HG02798 (cell line): ENCODE results near the gene SKOR1.

Source experiments
- ATAC-seq: cut with Tn5 transposase; IDR thresholded peaks from one replicate; pipeline ENCODE4 v1.9.1; 2021; ENCODE audit warnings: mild to moderate bottlenecking; ENCODE audit not compliant: unreplicated experiment, poor library complexity

SKOR1 gene

GRCh38 chr15:67843571-67844387, 18.5 kb downstream of the SKOR1 start:
- no peak for ATAC-seq

DNA sequence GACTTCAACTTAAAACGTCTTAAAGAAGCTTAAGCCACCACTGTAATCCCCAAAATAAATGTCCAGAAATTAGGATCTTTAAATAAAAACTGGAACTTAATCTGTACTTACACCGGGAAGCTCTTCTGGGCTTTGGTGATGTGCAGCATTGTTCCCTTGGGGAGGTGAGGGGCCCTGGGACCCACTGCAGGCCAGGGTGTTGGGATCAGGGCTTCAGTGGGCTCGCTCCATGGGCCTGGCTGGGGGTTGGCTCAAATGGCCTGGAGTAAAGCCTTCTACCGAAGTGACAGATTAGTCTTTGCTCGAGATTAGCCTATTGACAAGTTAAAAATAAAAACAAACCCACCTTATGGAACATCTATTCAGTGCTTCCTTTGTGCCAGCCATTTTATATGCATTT, 20.7 kb downstream of the SKOR1 start:
- no peak for ATAC-seq

- ATAC-seq = no peak
Observed at GRCh38 chr15:67849538-67849937, 24.2 kb downstream of the SKOR1 start.

- no peak for ATAC-seq
Observed at GRCh38 chr15:67850336-67850735, 25.0 kb downstream of the SKOR1 start.

DNA sequence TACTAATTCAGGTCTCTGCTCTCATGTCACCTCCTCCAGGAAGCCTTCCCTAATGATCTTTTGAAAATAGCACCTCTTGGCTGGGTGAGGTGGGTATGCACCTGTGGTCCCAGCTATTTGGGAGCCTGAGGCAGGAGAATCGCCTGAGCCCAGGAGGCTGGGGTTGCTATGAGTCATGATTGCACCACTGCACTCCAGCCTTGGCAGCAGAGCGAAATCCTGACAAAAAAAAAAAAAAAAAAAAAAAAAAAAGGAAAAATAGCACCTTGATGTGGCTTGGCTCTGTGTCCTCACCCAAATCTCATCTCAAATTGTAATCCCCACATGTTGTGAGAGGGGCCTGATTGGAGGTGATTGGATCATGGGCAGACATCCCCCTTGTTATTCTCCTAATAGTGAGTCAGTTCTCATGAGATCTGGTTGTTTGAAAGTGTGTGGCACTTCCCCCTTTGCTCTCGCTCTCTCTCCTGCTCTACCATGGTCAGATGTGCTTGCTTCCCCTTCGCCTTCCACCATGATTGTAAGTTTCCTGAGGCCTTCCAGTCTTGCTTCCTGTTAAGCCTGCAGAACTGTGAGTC, 25.8 kb downstream of the SKOR1 start:
- ATAC-seq = no peak

- no peak for ATAC-seq
Observed at GRCh38 chr15:67852418-67852817, 27.1 kb downstream of the SKOR1 start.

- ATAC-seq = no peak
Observed at GRCh38 chr15:67853454-67853853, 28.1 kb downstream of the SKOR1 start.

- ATAC-seq = no peak
Observed at GRCh38 chr15:67854358-67854757, 29.0 kb downstream of the SKOR1 start.

- ATAC-seq = no peak
Observed at GRCh38 chr15:67855842-67856241, 30.5 kb downstream of the SKOR1 start.

DNA sequence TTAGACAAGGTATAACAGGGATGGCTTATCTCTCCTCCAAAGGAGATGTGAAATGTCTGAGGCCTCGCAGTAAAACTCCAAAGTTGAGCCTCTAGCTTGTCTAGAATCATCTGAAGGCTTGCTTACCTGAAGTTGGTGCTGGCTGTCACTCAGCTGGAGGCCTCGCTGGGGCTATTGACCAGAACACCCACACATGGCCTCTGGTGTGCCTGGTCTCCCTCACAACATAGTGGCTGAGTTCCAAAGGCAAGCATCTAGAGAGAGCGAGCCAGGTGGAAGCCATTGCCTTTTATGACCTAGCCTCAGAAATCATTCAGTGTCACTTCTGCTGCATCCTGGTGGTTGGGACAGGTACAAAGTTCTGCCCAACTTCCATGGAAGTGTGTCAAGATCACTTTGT, 31.9 kb downstream of the SKOR1 start:
- no peak for ATAC-seq

DNA sequence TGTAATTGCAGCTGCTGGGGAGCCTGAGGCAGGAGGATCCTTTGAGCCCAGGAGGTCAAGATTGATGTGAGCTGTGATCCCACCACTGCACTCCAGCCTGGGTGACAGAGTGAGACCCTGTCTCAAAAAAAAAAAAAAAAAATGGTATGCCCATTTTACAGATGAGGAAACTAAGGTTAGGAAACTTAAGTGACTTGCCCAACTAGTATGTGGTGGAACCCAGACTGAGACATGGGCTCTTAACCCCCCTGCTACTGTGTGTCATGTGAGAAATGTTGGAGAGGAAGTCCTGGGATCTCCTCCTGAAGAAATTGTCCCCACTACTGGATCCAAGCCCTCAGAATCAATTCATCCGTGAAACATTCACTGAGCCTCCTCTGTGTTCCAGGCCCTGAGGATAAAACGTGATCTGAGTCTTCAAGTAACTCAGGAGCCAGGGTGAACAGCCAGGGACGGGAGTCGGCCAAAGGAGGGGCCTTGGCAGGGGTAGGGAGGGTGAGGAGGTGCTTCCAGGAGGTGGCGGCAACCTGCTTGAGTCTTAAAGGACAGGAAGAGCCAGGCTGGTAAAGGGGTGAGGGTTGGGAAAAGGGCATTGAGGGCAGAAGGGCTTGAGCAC, 34.1 kb downstream of the SKOR1 start:
- ATAC-seq = no peak

- no peak for ATAC-seq
Observed at GRCh38 chr15:67861983-67862382, 36.7 kb downstream of the SKOR1 start.

DNA sequence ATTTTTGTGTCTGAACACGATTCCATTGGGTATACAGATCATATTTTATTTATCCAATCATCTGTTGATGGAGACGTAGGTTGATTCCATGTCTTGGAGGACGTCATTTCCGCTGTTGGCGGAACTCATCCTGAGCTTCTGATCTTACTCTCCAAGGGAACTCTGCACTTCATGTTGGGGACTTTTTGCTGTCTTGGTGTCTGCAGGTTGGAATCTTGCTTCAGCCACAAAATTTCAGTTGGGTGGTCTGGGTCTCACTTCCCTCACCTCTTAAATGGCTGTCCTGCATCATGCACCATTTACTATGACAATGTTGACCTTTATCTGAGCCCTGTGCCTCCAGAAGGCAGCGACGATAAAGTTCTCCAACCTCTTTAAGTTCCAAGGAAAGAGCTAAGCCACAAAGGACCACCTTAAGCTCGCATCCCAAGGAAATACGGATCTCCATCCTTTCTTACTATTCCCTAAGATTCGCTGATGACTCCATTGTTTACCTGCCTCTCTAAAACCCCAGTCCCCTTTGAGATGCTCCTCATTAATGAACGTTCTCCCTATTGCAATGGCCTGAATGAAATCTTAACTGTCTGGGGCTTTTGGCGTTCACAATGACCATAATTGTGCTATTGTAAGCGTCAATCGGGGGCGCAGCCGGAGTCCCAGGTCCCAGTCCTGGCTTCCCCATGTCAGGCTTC, 37.6 kb downstream of the SKOR1 start:
- ATAC-seq = no peak

GRCh38 chr15:67863442-67863987, 38.2 kb downstream of the SKOR1 start:
- ATAC-seq = peak; percentile 88

GRCh38 chr15:67865331-67865730, 40.0 kb downstream of the SKOR1 start:
- ATAC-seq = no peak

- no peak for ATAC-seq
Observed at GRCh38 chr15:67865766-67866165, 40.5 kb downstream of the SKOR1 start.

GRCh38 chr15:67869701-67870100, 44.4 kb downstream of the SKOR1 start:
- no peak for ATAC-seq

DNA sequence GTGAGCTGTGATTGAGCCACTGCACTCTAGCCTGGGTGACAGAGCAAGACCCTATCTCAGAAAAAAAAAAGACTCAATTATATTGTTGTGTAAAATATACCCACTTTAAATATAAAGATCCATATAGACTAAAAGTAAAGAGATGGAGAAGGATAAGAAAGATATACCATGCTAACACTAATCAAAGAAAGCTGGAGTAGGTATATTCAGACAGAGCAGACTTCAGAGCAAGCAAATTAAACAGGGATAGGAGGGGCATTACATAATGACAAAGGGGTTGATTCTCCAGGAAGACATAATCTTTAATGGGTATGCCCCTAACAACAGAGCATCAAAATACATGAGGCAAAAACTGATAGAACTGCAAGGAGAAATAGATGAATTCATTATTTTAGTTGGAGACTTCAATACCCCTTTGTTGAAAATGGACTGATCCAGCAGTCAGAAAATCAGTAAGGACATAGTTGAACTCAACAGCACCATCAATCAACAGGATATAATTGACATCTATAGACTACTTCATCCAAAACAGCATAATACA, 45.6 kb downstream of the SKOR1 start:
- ATAC-seq = no peak

GRCh38 chr15:67873777-67874176, 48.5 kb downstream of the SKOR1 start:
- ATAC-seq = no peak

- no peak for ATAC-seq
Observed at GRCh38 chr15:67878712-67879206, 53.5 kb downstream of the SKOR1 start.
